Trophoblast cell (in vitro differentiated cells and primary cell): Measurements from ENCODE around the gene USP7.
A peak's percentile ranks its signal among the peaks of the same experiment; 100 is the strongest.

ENCODE experiments used
- DNase-seq, 2 donors: peaks; one replicate each; pipeline ENCODE4 v3.0.0-alpha.2; 2016
- H2AFZ ChIP-seq: 2 replicates; pipeline ENCODE4 v1.6.1; 2013; ENCODE audit warnings: low read length, moderate library complexity, mild to moderate bottlenecking; ENCODE audit not compliant: insufficient read depth, poor library complexity
- H2AK5ac ChIP-seq: 2 replicates; pipeline ENCODE4 v1.6.1; 2013; ENCODE audit warnings: mild to moderate bottlenecking, low read length
- H2BK120ac ChIP-seq: 2 replicates; pipeline ENCODE4 v1.6.1; 2013; ENCODE audit warnings: low read length, mild to moderate bottlenecking, moderate library complexity; ENCODE audit not compliant: insufficient read depth, poor library complexity
- H2BK12ac ChIP-seq: 2 replicates; pipeline ENCODE4 v1.6.1; 2013; ENCODE audit warnings: mild to moderate bottlenecking, low read length, moderate library complexity
- H2BK5ac ChIP-seq: 2 replicates; pipeline ENCODE4 v1.6.1; 2013; ENCODE audit warnings: low read length, low read depth, moderate library complexity, mild to moderate bottlenecking; ENCODE audit not compliant: poor library complexity
- H3K14ac ChIP-seq: 2 replicates; pipeline ENCODE4 v1.6.1; 2013; ENCODE audit warnings: mild to moderate bottlenecking, low read length
- H3K18ac ChIP-seq: 2 replicates; pipeline ENCODE4 v1.6.1; 2013; ENCODE audit warnings: mild to moderate bottlenecking, low read length
- H3K23ac ChIP-seq: 2 replicates; pipeline ENCODE4 v1.6.1; 2013; ENCODE audit warnings: low read length
- H3K27ac ChIP-seq: 2 replicates; pipeline ENCODE4 v1.5.1; 2013; ENCODE audit warnings: low read depth, mild to moderate bottlenecking, inconsistent platforms, low read length, moderate library complexity
- H3K27me3 ChIP-seq: 2 replicates; pipeline ENCODE4 v1.6.1; 2013; ENCODE audit warnings: inconsistent platforms, mild to moderate bottlenecking, low read length, moderate library complexity; ENCODE audit not compliant: insufficient read depth
- H3K36me3 ChIP-seq, 2 experiments: 1 replicate in 1 of 2; 2 replicates in 1 of 2; pipeline ENCODE4 v1.6.1; 2013; ENCODE audit warnings: low read length in 2 of 2, mild to moderate bottlenecking in 2 of 2, moderate library complexity in 1 of 2; ENCODE audit not compliant: insufficient read depth in 2 of 2, control insufficient read depth in 1 of 2
- H3K4ac ChIP-seq: 2 replicates; pipeline ENCODE4 v1.6.1; 2013; ENCODE audit warnings: low read depth, mild to moderate bottlenecking, low read length, moderate library complexity
- H3K4me1 ChIP-seq, 2 experiments: 1 replicate in 1 of 2; 2 replicates in 1 of 2; pipeline ENCODE4 v1.6.1; 2013; ENCODE audit warnings: low read length in 2 of 2, mild to moderate bottlenecking in 2 of 2, moderate library complexity in 1 of 2; ENCODE audit not compliant: insufficient read depth in 2 of 2, control insufficient read depth in 1 of 2
- H3K4me2 ChIP-seq: 2 replicates; pipeline ENCODE4 v1.6.1; 2013; ENCODE audit warnings: inconsistent platforms, mild to moderate bottlenecking, low read length, moderate library complexity
- H3K4me3 ChIP-seq: 2 replicates; pipeline ENCODE4 v1.5.1; 2013; ENCODE audit warnings: mild to moderate bottlenecking, low read depth, low read length, inconsistent platforms
- H3K79me1 ChIP-seq: one replicate; pipeline ENCODE4 v1.6.1; 2013; ENCODE audit warnings: low read length
- H3K79me2 ChIP-seq: 2 replicates; pipeline ENCODE4 v1.6.1; 2013; ENCODE audit warnings: low read length, mild to moderate bottlenecking; ENCODE audit not compliant: control insufficient read depth, insufficient read depth, poor library complexity
- H3K9ac ChIP-seq: 2 replicates; pipeline ENCODE4 v1.6.1; 2013; ENCODE audit warnings: mild to moderate bottlenecking, low read length
- H3K9me3 ChIP-seq: 2 replicates; pipeline ENCODE4 v1.6.1; 2013; ENCODE audit warnings: low read depth, mild to moderate bottlenecking, control low read depth, inconsistent platforms, low read length; ENCODE audit not compliant: insufficient read depth
- H4K12ac ChIP-seq: 2 replicates; pipeline ENCODE4 v1.6.1; 2013; ENCODE audit warnings: low read depth, mild to moderate bottlenecking, low read length, moderate library complexity
- H4K8ac ChIP-seq: 2 replicates; pipeline ENCODE4 v1.6.1; 2013; ENCODE audit warnings: low read depth, mild to moderate bottlenecking, low read length, moderate library complexity
- H4K91ac ChIP-seq: one replicate; pipeline ENCODE4 v1.6.1; 2013; ENCODE audit warnings: low read depth, mild to moderate bottlenecking, low read length, moderate library complexity
- WGBS: extraction: QIAGEN DNeasy Blood & Tissue Kit; methylation state at CpG from one replicate; pipeline ENCODE4 v1.1.7; 2013; ENCODE audit warnings: missing lambda C conversion rate; ENCODE audit not compliant: insufficient read length, insufficient coverage; ENCODE audit errors: extremely low coverage; 5-methylcytosine and 5-hydroxymethylcytosine counted together

USP7 gene

DNA sequence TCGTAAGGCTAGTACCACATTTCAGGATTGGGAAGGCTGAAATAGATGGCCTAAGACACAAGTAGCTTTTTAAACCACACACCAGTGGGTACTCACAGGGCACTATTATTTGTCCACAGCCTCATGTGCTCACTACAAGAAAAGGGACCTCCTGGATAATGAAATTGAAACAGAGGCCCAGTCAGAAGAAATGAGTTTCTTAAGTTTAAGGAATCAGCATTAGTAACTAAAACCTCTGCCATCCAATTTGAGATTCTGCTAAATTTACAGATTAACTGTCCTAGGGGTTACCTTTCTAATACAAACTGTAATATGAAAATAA lies 3.0 kb downstream of the USP7 start:
- Histone ChIP-seq H3K4me3 (no peak overlapping the region), H2BK5ac (no peak overlapping the region), H2BK12ac (no peak overlapping the region), H3K4me2 (no peak overlapping the region), H3K9ac (no peak overlapping the region), H2AFZ (no peak overlapping the region), H3K79me2 (peaks cover 37% of the 10 kb centered on the region), H3K4me1 (peaks cover 10 to 20% of the 10 kb centered on the region in 2 experiments), H3K36me3 (no peaks in the 10 kb centered on the region), H3K27ac (no peak overlapping the region), H4K8ac (no peak overlapping the region), H3K27me3 (no peaks in the 10 kb centered on the region), H2AK5ac (no peak overlapping the region), H3K9me3 (no peaks in the 10 kb centered on the region), H3K14ac (no peak overlapping the region), H3K23ac (no peak overlapping the region), H3K79me1 (peaks cover 9% of the 10 kb centered on the region), H2BK120ac (no peak overlapping the region), H3K4ac (peak overlapping the region; percentile 71), H4K12ac (no peak overlapping the region), H3K18ac (no peak overlapping the region), H4K91ac (no peak overlapping the region)
- no CpG with 5 or more reads among the region's 1 CpG for WGBS
- no peak for DNase-seq

DNA sequence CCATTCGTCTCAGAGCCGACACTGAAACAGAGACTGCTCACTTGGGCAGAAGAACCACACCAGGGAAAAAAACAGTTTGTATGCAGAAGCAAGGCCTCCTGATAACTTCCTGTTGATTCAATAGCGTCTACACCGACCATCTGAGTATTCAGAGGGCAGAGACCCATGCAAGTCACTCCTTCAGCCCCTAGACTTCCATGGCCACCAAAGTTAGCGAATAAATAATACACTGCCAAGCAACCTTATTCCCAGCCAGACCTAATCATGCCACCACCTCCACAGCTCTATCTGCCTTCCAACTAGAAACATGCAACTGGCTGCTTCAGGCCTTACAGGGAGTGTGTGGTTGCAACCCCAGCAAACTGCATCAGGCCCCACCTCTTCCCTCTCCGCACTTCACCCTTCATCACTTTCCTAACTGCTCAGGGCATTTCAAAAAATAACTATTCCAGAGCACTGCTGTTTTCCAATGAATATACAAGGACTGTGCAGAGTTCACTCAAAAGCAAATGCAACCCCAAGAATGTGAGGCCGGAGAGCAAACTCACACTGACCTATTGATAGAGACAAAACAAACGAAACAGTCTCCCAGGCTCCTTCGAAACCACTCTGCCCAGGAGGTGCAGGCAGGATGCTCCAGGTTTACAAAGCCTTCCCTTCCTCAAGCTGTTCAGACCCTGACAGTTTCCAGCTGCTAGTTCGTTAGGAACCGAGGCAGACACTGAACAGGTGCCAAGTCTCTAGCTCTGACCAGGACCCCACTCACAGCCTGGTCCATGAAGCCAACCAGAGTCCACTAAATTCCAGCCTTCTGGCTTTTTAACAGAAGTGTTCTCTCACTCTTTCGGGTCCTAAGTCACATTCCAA lies 3.6 kb downstream of the USP7 start:
- H3K4me1 ChIP-seq, result peaks cover 10 to 20% of the 10 kb centered on the region in 2 experiments
- no peak overlapping the region for H3K14ac ChIP-seq
- no peaks in the 10 kb centered on the region for H3K9me3 ChIP-seq
- no peak overlapping the region for H4K8ac ChIP-seq
- no peak overlapping the region for H3K23ac ChIP-seq
- H3K27ac ChIP-seq, result no peak overlapping the region
- H3K4me3 ChIP-seq, result no peak overlapping the region
- no peak overlapping the region for H2BK5ac ChIP-seq
- no peak overlapping the region for H3K18ac ChIP-seq
- H3K79me1 ChIP-seq, result peaks cover 9% of the 10 kb centered on the region
- no peaks in the 10 kb centered on the region for H3K27me3 ChIP-seq
- H3K9ac ChIP-seq, result no peak overlapping the region
- DNase-seq, result no peak
- peak overlapping the region; percentile 71 for H3K4ac ChIP-seq
- no peak overlapping the region for H4K91ac ChIP-seq
- no CpG with 5 or more reads among the region's 12 CpGs for WGBS
- H3K36me3 ChIP-seq, result no peaks in the 10 kb centered on the region
- no peak overlapping the region for H2AK5ac ChIP-seq
- no peak overlapping the region for H2BK120ac ChIP-seq
- no peak overlapping the region for H2AFZ ChIP-seq
- no peak overlapping the region for H2BK12ac ChIP-seq
- H3K4me2 ChIP-seq, result no peak overlapping the region
- peaks cover 40% of the 10 kb centered on the region for H3K79me2 ChIP-seq
- no peak overlapping the region for H4K12ac ChIP-seq

DNA sequence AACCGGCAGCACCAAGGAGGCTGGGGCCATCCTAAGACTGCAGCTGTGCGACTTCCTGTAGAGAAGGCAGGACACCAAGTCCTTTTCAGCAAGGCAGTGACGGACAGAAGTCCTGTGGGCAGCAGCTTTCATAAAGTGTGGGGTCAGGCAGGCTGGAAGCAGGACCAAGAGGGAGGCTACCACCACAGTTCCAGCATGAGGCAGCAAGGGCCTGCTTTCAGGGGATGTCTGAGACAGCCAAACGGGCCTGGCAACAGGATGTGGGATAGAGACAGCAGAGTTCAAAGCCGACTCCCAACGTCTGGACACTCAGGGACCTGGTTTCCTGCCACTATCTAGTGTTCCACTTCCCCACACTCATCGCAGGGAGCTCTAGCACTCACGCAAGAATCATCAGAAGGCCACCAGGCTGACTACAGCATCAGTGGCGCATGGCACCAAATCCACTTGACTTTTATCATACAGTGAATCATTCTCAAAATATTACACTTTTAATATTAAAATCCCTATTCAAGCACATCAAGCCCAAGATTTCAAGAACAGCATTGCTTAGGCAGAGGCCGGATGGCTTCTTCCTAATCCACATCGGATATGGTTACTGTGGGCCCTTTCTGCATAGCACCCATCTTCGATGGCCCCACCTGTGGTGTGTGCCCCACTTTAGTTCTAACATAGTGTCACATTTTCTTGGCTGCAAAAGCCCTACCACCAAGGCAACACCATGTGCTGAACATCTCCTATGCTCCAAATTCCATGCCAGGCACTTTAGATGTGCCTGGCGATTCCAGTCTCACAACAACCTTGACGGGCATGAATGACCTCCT lies 5.2 kb downstream of the USP7 start:
- no peak overlapping the region for H3K4me3 ChIP-seq
- no peak for DNase-seq
- H3K27me3 ChIP-seq, result no peaks in the 10 kb centered on the region
- no peak overlapping the region for H3K4me2 ChIP-seq
- H3K79me1 ChIP-seq, result peaks cover 5% of the 10 kb centered on the region
- WGBS, result no CpG with 5 or more reads among the region's 14 CpGs
- no peak overlapping the region for H4K8ac ChIP-seq
- H4K12ac ChIP-seq, result no peak overlapping the region
- no peak overlapping the region for H3K18ac ChIP-seq
- no peaks in the 10 kb centered on the region for H3K36me3 ChIP-seq
- no peak overlapping the region for H2AFZ ChIP-seq
- peaks cover 41% of the 10 kb centered on the region for H3K79me2 ChIP-seq
- no peaks in the 10 kb centered on the region for H3K9me3 ChIP-seq
- H4K91ac ChIP-seq, result no peak overlapping the region
- no peak overlapping the region for H2BK12ac ChIP-seq
- H2BK120ac ChIP-seq, result no peak overlapping the region
- no peak overlapping the region for H3K23ac ChIP-seq
- H2BK5ac ChIP-seq, result no peak overlapping the region
- no peak overlapping the region for H3K27ac ChIP-seq
- peak overlapping the region; percentile 90 for H3K4ac ChIP-seq
- no peak overlapping the region for H3K14ac ChIP-seq
- peaks cover 10 to 20% of the 10 kb centered on the region in 2 experiments for H3K4me1 ChIP-seq
- H3K9ac ChIP-seq, result no peak overlapping the region
- H2AK5ac ChIP-seq, result no peak overlapping the region

DNA sequence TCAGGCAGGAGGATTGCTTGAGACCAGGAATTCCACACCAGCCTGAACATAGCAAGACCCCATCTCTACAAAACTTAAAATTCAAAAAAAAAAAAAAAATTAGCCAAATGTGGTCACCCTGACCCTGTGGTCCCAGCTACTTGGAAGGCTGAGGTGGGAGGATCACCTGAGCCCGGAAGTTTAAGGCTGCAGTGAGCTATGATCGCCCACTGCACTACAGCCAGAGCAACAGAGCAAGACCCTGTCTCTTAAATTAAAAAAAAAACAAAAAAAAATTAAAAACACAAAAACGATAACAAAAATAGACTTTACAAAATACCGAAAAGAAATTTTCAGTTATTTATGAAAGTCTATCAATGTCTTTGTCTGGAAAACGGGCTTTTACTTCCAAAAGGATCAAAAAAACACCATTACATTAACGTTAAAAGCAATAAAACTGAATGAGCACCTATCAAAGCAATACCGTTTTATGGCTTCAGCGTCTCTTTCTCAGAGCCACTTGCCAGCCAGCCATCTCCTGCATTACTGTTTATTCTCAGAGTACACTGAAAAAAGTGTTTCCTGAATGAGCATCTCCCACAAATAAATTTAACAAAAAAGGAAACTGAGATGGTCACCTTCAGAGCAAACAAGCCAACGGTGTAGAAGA lies 6.1 kb downstream of the USP7 start:
- H2BK12ac ChIP-seq, result no peak overlapping the region
- 100% methylated on average over 2 of the region's 9 CpGs for WGBS
- H3K79me2 ChIP-seq, result peaks cover 40% of the 10 kb centered on the region

More for the DNA sequence above, 6.1 kb downstream of the USP7 start:
- Histone ChIP-seq H3K27me3 (no peaks in the 10 kb centered on the region), H3K36me3 (no peaks in the 10 kb centered on the region), H3K9me3 (no peaks in the 10 kb centered on the region), H4K8ac (no peak overlapping the region), H4K91ac (no peak overlapping the region), H3K4me3 (no peak overlapping the region), H3K79me1 (peaks cover 1% of the 10 kb centered on the region), H2AFZ (no peak overlapping the region), H3K4ac (peak overlapping the region; percentile 90), H3K9ac (no peak overlapping the region), H3K27ac (no peak overlapping the region), H3K4me2 (no peak overlapping the region), H3K23ac (no peak overlapping the region), H2BK120ac (no peak overlapping the region), H3K4me1 (peaks cover 10 to 20% of the 10 kb centered on the region in 2 experiments), H4K12ac (no peak overlapping the region), H2AK5ac (no peak overlapping the region), H3K18ac (no peak overlapping the region), H2BK5ac (no peak overlapping the region), H3K14ac (no peak overlapping the region)
- no peak for DNase-seq
